ENCODE measurements around the gene GRAMD2B.
"Not testable (repeated sequence)": the region's sequence is repeated elsewhere in the genome, so short reads cannot be mapped to it uniquely, and the experiment has no call there.

- TF ChIP-seq CTCF, EP300, POLR2A (IDR thresholded peaks at IDR 0.05): not testable (repeated sequence)
These were observed 47.3 kb downstream of the GRAMD2B start for GRCh38 chr5:126470529-126470928.
